ENCODE data around the gene ZNG1F.
"Not testable (repeated sequence)": the region's sequence is repeated elsewhere in the genome, so short reads cannot be mapped to it uniquely, and the experiment has no call there.

Gene ZNG1F

GRCh38 chr9:41086215-41086614, 102.9 kb downstream of the ZNG1F start:
- not testable (repeated sequence) for DNase-seq (ENCODE audit: low read depth)

GRCh38 chr9:41082358-41082757, 106.8 kb downstream of the ZNG1F start:
- not testable (repeated sequence) for DNase-seq (ENCODE audit: low read depth)
